Coronary artery (tissue), 2 donors: ENCODE measurements around the gene NOXA1.

Source experiments
- DNase-seq: peaks from one replicate; pipeline ENCODE4 v3.0.0-alpha.2; 2017; ENCODE audit warnings: low spot score
- H3K27ac ChIP-seq, 2 donors: fragments of 200-600 bp; sonication (generic); one replicate each; pipeline ENCODE4 v1.5.1; 2016 to 2019
- H3K4me3 ChIP-seq: fragments of 200-600 bp; sonication (generic); 2 replicates; pipeline ENCODE4 v1.5.1; 2016; ENCODE audit warnings: mild to moderate bottlenecking, moderate library complexity
- TF ChIP-seq, protein P1 (sequence below): fragments of 200-600 bp; sonication (generic); IDR thresholded peaks from one replicate; pipeline ENCODE4 v1.5.1; 2019; ENCODE audit warnings: antibody characterized with exemption

The NOXA1 gene

GRCh38 chr9:137441289-137441934 lies 18.2 kb downstream of the NOXA1 start, which contains the start of gene ENTPD8:
Gene ENTPD8 (minus strand): TSS chr9:137441357. CDS start chr9:137438285, 3,072 bp downstream.
- TF ChIP-seq, protein P1, sequence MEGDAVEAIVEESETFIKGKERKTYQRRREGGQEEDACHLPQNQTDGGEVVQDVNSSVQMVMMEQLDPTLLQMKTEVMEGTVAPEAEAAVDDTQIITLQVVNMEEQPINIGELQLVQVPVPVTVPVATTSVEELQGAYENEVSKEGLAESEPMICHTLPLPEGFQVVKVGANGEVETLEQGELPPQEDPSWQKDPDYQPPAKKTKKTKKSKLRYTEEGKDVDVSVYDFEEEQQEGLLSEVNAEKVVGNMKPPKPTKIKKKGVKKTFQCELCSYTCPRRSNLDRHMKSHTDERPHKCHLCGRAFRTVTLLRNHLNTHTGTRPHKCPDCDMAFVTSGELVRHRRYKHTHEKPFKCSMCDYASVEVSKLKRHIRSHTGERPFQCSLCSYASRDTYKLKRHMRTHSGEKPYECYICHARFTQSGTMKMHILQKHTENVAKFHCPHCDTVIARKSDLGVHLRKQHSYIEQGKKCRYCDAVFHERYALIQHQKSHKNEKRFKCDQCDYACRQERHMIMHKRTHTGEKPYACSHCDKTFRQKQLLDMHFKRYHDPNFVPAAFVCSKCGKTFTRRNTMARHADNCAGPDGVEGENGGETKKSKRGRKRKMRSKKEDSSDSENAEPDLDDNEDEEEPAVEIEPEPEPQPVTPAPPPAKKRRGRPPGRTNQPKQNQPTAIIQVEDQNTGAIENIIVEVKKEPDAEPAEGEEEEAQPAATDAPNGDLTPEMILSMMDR: no peak
- Histone ChIP-seq H3K27ac (no peak within 1 kb of the TSS), H3K4me3 (peak within 1 kb of the TSS; percentile 66)
- no peak for DNase-seq

DNA sequence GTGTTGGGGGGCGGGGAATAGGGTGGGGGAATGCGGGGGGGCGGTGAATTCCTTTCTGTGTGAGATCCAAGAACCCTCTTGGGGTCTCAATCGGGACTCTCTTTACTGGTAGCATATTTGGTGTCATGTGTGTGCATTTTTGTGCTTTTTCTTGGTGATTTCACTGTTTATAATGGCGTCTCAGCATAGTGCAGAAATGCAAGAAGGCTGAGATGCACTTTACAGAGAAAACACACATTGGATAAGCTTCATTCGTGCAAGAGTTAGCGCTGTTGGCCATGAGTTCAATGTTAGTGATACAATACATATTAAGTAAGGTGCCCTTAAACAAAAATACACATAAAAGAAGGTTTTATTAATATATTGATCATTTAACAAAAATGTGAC lies 18.7 kb downstream of the NOXA1 start:
- Histone ChIP-seq H3K27ac (no peak overlapping the region), H3K4me3 (peak overlapping the region; percentile 66)
- DNase-seq: no peak
- TF ChIP-seq, protein P1: no peak

- DNase-seq: no peak
- H3K27ac ChIP-seq: no peak overlapping the region
- no peak overlapping the region for H3K4me3 ChIP-seq
- TF ChIP-seq, protein P1: no peak
Measured at GRCh38 chr9:137444106-137444790, 21.1 kb downstream of the NOXA1 start.

GRCh38 chr9:137445275-137445807 lies 22.1 kb downstream of the NOXA1 start:
- H3K27ac ChIP-seq: no peak overlapping the region
- no peak overlapping the region for H3K4me3 ChIP-seq
- no peak for DNase-seq
- TF ChIP-seq, protein P1: peak; percentile 59

DNA sequence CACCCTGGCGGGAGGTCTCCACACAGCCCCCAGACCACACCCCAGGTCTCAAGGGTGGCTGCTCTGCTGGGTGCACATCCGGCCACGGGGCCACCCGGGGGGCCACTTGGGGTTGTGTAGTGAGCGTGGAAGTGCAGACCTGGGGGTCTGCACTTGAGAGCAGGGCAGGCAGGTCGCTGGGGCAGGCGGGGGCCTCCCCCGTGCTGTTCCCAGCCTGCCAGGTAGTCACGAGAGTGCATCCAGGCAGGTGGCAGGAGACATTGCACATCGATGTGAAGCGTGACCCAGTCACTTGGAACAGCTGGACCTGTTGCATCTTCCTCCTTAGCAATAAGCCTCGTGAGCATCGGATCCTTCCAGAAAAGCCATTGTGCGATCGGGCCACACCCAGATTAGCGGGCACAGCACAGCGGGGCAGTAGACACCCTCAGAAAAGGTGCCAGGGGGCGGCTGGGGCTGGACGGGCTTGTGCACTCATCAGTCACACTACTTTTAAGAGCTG lies 22.8 kb downstream of the NOXA1 start:
- TF ChIP-seq, protein P1: no peak
- no peak overlapping the region for H3K4me3 ChIP-seq
- no peak overlapping the region for H3K27ac ChIP-seq
- no peak for DNase-seq

DNA sequence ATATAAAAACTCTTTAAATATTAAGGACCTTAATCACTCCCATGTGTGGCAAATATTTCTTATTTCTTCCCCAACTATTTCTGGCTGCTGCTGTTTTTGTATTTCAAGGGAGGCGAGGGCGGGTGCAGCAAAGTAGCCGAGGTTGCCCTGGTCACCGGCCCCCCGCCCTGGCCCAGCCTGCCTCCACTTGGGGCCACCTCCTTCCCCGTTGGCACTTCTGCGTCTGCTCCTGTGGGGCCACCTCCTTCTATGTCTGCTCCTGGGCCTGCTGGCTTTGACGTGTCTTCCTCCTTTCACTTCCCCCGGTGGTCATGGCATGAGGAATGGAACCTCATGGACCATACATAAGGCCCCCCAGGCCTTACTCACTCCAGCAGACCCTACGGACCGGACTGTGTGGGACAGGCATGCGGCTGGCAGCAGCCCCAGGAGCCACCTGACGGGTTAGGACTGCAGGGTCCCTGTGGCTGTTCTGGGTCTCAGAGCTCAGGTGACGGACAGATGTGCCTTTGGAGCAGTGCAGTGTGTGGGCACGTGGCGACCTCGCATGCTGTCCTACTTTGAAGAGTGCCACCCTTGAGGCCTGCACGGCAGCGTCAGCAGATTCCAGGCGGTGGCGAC lies 23.8 kb downstream of the NOXA1 start:
- Histone ChIP-seq H3K4me3 (no peak overlapping the region), H3K27ac (no peak overlapping the region)
- no peak for DNase-seq
- TF ChIP-seq, protein P1: no peak
